ENCODE results near the gene ITGAL.
"Not testable (repeated sequence)": the region's sequence is repeated elsewhere in the genome, so short reads cannot be mapped to it uniquely, and the experiment has no call there.

DNA sequence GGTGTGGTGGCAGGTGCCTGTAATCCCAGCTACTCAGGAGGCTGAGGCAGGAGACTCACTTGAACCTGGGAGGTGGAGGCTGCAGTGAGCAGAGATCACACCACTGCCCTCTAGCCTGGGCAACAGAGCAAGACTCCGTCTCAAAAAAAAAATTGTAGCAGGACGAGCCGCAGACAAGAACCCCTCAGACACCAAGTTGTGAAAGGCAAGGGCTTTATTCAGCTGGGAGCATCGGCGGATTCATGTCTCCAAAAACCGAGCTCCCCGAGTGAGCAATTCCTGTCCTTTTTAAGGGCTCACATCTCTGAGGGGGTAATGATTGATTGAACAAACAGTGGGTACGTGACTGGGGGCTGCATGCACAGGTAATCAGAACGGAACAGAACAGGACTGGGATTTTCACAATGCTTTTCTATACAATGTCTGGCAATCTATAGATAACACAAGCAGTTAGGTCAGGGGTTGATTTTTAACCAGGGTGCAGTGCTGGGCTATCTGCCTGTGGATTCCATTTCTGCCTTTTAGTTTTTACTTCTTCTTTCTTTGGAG lies 68.4 kb downstream of the ITGAL start:
- TF ChIP-seq, protein P1, sequence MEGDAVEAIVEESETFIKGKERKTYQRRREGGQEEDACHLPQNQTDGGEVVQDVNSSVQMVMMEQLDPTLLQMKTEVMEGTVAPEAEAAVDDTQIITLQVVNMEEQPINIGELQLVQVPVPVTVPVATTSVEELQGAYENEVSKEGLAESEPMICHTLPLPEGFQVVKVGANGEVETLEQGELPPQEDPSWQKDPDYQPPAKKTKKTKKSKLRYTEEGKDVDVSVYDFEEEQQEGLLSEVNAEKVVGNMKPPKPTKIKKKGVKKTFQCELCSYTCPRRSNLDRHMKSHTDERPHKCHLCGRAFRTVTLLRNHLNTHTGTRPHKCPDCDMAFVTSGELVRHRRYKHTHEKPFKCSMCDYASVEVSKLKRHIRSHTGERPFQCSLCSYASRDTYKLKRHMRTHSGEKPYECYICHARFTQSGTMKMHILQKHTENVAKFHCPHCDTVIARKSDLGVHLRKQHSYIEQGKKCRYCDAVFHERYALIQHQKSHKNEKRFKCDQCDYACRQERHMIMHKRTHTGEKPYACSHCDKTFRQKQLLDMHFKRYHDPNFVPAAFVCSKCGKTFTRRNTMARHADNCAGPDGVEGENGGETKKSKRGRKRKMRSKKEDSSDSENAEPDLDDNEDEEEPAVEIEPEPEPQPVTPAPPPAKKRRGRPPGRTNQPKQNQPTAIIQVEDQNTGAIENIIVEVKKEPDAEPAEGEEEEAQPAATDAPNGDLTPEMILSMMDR (IDR thresholded peaks at IDR 0.05; ENCODE audit: low read depth, low read length) = not testable (repeated sequence)
- not testable (repeated sequence) for TF ChIP-seq EZH2phosphoT487 (IDR thresholded peaks at IDR 0.05; ENCODE audit: low read depth)

Data from OCI-LY3 (cell line).